NT2/D1 (cell line): Measurements from ENCODE around the gene MKLN1.
A peak's percentile ranks its signal among the peaks of the same experiment; 100 is the strongest.
"Not testable (repeated sequence)": the region's sequence is repeated elsewhere in the genome, so short reads cannot be mapped to it uniquely, and the experiment has no call there.

ENCODE experiments used
- DNase-seq: peaks from one replicate; pipeline ENCODE4 v3.0.0-alpha.2; 2011; ENCODE audit warnings: low read depth, low spot score
- H3K27me3 ChIP-seq: 2 replicates; pipeline ENCODE4 v1.6.0; 2011; ENCODE audit warnings: mild to moderate bottlenecking; ENCODE audit not compliant: insufficient read length, insufficient read depth
- H3K36me3 ChIP-seq: 2 replicates; pipeline ENCODE4 v1.6.1; 2011; ENCODE audit warnings: mild to moderate bottlenecking, low read length, mixed read lengths; ENCODE audit not compliant: insufficient read depth, insufficient read length
- H3K4me1 ChIP-seq: 2 replicates; pipeline ENCODE4 v1.5.1; 2011; ENCODE audit not compliant: insufficient read depth, insufficient read length
- H3K4me3 ChIP-seq: 2 replicates; pipeline ENCODE4 v1.5.1; 2011; ENCODE audit warnings: low read depth; ENCODE audit not compliant: insufficient read length
- H3K9ac ChIP-seq: 2 replicates; pipeline ENCODE4 v1.6.0; 2011; ENCODE audit warnings: low read depth; ENCODE audit not compliant: insufficient read length
- H3K9me3 ChIP-seq: 2 replicates; pipeline ENCODE4 v1.5.1; 2011; ENCODE audit warnings: mild to moderate bottlenecking, low read length; ENCODE audit not compliant: insufficient read depth
- SUZ12 ChIP-seq: IDR thresholded peaks from 2 replicates; pipeline ENCODE4 v1.6.1; 2011; ENCODE audit not compliant: insufficient read length, insufficient read depth; ENCODE audit errors: extremely low read depth
- YY1 ChIP-seq: IDR thresholded peaks from 2 replicates; pipeline ENCODE4 v1.6.1; 2011; ENCODE audit not compliant: insufficient read length, insufficient read depth
- ZNF274 ChIP-seq: IDR thresholded peaks from 2 replicates; pipeline ENCODE4 v1.6.1; 2011; ENCODE audit warnings: mild to moderate bottlenecking, low read depth, low read length

The MKLN1 gene

GRCh38 chr7:131503639-131504038, 176.0 kb downstream of the MKLN1 start:
- no peaks in the 10 kb centered on the region for H3K27me3 ChIP-seq
- peaks cover 8% of the 10 kb centered on the region for H3K4me1 ChIP-seq
- DNase-seq, result no peak
- TF ChIP-seq ZNF274 (no peak), SUZ12 (no peak), YY1 (no peak)
- H3K9ac ChIP-seq, result peak overlapping the region; percentile 5
- H3K36me3 ChIP-seq, result peaks cover 95% of the 10 kb centered on the region
- H3K9me3 ChIP-seq, result no peaks in the 10 kb centered on the region
- no peak overlapping the region for H3K4me3 ChIP-seq

DNA sequence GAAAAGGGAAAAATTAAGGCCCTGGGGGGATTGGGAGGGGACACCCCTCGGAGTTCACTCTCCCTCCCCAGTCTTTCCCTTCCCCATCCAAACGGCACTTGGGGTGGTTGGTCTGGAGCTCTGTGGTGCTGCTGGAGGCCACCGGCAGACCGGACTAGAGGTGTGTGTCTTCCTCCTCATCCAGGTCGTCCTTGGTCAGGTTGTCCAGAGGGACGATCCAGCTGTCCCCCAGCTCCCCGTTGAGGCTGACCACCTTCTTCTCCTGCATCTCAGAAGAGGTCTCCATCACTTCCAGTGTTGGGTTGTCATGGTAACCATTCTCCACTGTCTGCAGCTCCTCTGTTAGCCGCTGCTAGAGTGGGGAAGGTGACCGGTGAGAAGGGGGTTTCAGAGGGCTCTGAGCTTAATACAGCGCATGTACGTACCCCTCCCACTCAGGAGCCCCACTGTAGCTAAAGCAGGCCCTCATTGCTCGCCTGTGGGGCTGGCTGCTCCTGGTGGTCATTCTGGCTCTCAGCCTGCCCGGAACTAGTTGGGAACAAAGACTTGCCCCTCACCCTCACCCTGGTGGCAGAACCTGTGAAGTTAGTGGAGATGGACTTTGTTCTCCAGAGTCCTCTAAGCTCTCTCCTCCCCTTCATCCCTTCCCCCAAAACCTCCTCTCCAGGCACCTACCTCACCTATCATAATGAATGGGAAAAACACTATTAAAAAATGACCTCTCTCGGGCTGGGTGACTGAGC, 176.7 kb downstream of the MKLN1 start:
- TF ChIP-seq SUZ12 (no peak), ZNF274 (no peak), YY1 (no peak)

GRCh38 chr7:131505037-131505620, 177.5 kb downstream of the MKLN1 start:
- DNase-seq, H3K4me3 ChIP-seq, H3K9me3 ChIP-seq, H3K27me3 ChIP-seq, H3K9ac ChIP-seq, H3K4me1 ChIP-seq: not testable (repeated sequence)
- peaks cover 97% of the 10 kb centered on the region for H3K36me3 ChIP-seq

More for the DNA sequence above, 176.7 kb downstream of the MKLN1 start:
- no peaks in the 10 kb centered on the region for H3K9me3 ChIP-seq
- peaks cover 8% of the 10 kb centered on the region for H3K4me1 ChIP-seq
- peaks cover 95% of the 10 kb centered on the region for H3K36me3 ChIP-seq
- no peaks in the 10 kb centered on the region for H3K27me3 ChIP-seq
- no peak overlapping the region for H3K9ac ChIP-seq
- DNase-seq, result no peak
- peak overlapping the region; percentile 8 for H3K4me3 ChIP-seq

DNA sequence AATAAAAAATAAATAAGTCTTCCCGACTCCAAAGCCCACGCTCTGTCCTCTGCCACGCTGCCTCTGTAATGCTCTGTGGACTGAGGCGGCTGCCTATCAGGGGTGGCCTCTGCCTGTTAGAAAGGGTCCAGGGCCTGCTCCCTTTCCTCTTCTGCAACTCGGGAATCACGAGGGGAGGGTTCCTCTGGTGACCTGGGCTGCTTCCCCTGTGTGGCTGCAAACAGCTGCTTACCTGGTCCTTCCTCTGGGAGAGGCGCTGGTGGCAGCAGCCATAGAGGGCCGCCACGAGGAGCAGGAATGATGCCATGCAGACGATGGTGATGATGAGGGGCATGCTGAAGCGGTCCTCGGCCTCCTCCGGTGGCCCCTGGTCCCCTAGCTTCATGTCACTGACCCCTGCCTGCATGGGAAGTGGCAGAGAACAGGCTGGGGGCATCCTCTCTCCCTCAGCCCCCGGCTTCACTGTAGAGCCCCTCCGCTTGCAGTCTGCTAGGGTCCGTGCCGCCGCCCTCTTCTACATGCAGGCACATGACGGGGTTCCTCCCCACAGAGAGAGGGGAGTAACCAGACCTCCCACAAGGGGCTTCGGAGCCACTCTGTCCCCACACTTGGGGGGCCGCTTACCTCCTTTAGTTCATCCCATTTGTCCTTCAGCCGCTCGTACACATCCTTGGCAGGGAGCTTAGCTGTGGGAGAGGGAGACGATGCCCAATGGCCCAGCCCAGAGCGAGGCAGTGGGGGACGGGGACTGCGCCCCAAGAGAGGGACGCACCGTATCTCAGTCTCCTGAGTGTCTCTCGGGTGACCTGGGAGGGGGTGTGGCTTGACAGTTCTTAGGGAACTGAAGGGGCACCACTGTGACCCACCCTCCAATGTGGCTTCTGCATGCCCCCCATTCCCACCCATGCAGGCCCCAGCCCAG, 178.2 kb downstream of the MKLN1 start:
- no peak overlapping the region for H3K9ac ChIP-seq
- H3K36me3 ChIP-seq, result peaks cover 94% of the 10 kb centered on the region
- TF ChIP-seq YY1 (no peak), SUZ12 (no peak), ZNF274 (no peak)

GRCh38 chr7:131506597-131506996, 178.9 kb downstream of the MKLN1 start:
- Histone ChIP-seq H3K27me3 (no peaks in the 10 kb centered on the region), H3K9me3 (no peaks in the 10 kb centered on the region), H3K36me3 (peaks cover 94% of the 10 kb centered on the region), H3K4me3 (no peak overlapping the region), H3K9ac (no peak overlapping the region), H3K4me1 (peaks cover 14% of the 10 kb centered on the region)
- no peak for DNase-seq
- TF ChIP-seq YY1 (no peak), SUZ12 (no peak), ZNF274 (no peak)

More for the DNA sequence above, 178.2 kb downstream of the MKLN1 start:
- Histone ChIP-seq H3K27me3 (no peaks in the 10 kb centered on the region), H3K4me1 (peaks cover 11% of the 10 kb centered on the region), H3K9me3 (no peaks in the 10 kb centered on the region), H3K4me3 (no peak overlapping the region)
- DNase-seq, result no peak

DNA sequence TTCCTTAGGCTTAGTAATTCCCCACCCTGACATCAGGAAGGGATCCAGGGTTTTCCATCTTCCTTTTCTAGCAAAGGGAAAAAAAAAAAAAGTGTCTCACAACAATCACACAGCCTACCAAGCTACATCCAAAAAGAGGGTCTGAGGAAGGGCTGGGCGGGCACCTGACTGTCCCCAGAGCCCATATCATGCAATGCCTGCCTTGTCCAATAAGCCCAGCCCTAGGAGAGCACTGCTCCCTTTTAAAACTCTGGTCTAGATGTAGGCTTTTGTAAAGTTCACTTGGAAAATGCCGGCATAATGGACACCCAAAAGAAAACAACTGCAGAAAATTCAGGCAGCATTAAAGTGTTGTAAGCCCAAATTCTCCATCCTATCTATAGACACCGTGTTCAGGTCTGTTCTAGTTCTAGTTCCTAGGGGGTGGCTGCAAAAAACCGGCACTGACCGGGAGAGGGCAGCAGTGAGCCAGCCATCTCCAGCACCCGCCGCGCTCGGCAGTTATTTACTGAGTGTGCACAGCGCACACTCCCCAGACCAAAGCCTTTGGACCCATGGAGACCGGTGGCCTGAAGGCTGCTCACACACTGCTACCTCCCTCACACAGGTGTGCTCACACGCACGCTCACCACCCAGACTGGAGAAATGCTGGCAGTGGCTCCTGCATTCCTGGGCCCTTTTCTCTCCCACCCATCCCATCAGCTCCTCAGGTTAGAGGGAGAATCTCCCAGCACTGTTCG, 180.1 kb downstream of the MKLN1 start:
- Histone ChIP-seq H3K4me1 (peaks cover 16% of the 10 kb centered on the region), H3K27me3 (no peaks in the 10 kb centered on the region), H3K9me3 (no peaks in the 10 kb centered on the region), H3K9ac (no peak overlapping the region), H3K36me3 (peaks cover 91% of the 10 kb centered on the region), H3K4me3 (no peak overlapping the region)
- TF ChIP-seq YY1 (no peak), SUZ12 (no peak), ZNF274 (no peak)
- DNase-seq, result no peak

DNA sequence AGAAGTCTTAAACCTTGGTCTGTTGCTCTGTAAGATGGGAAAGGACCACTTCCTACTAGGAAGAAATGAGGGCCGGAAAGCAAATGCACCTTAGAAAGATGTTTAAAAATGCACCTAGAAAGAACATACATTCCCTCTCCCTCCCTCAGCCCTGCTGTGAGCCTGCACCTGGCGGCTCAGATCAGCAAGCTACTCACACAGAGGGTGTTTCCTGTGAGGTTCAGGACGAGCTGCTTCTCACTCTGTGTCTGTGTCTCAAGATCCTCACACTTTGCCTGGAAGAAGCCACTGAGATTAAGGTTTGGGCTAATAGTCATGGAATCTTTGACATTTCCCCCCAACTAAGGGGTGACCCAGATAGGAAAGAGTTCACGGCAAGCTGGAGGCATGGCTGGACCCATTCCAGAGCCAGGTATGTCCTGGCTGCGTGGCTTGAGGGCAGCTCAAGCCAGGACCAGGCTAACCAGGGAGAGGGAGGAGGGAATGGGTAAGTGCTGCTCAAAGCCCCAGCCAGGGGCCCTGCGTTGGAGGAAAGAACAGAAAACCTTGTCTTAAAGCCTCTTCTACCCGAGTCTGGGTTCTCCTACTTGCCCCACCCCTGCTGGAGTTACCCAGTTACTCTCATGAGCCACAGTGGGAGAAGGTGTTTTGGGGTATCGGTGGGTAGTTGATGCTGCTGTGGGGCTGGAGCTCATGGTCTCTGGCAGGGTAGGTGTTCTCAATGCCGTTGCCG, 181.2 kb downstream of the MKLN1 start:
- Histone ChIP-seq H3K9ac (no peak overlapping the region), H3K4me3 (no peak overlapping the region)
- no peak for DNase-seq

More for the DNA sequence above, 181.2 kb downstream of the MKLN1 start:
- no peaks in the 10 kb centered on the region for H3K27me3 ChIP-seq
- TF ChIP-seq YY1 (no peak), SUZ12 (no peak), ZNF274 (no peak)
- H3K4me1 ChIP-seq, result peaks cover 21% of the 10 kb centered on the region
- no peaks in the 10 kb centered on the region for H3K9me3 ChIP-seq
- H3K36me3 ChIP-seq, result peaks cover 87% of the 10 kb centered on the region
